Activated T-cell treated with anti-CD3 and anti-CD28 coated beads, Interleukin-2, amount 50 U/mL, for 4 hours (primary cell): ENCODE measurements around the gene TBC1D4. TPM values are rescaled to one million over a fixed set of nuclear protein-coding genes. Genes with fewer than 3 reads are reported as not detected.

Experiments
- ATAC-seq, 2 donors: fragments of 200-7000 bp; cut with Tn5 transposase; one replicate each; pipeline ENCODE4 v1.10.0; 2021
- DNase-seq: peaks from one replicate; pipeline ENCODE4 v3.0.0-alpha.2; 2020
- H3K27me3 Mint-ChIP-seq: one replicate; pipeline ENCODE4 v1.8.0; 2021; ENCODE audit warnings: low read depth, mixed read lengths
- H3K36me3 Mint-ChIP-seq: one replicate; pipeline ENCODE4 v1.8.0; 2022; ENCODE audit warnings: mixed read lengths; ENCODE audit not compliant: insufficient read depth
- H3K4me1 Mint-ChIP-seq: one replicate; pipeline ENCODE4 v1.8.0; 2021; ENCODE audit warnings: low read depth, mixed read lengths
- H3K4me3 Mint-ChIP-seq: one replicate; pipeline ENCODE4 v1.8.0; 2021; ENCODE audit warnings: mild to moderate bottlenecking, moderate library complexity, mixed read lengths
- H3K9me3 Mint-ChIP-seq: one replicate; pipeline ENCODE4 v1.8.0; 2021; ENCODE audit warnings: mixed read lengths
- total RNA-seq, 3 donors: library from RNA; stranded (reverse); gene quantifications; one replicate each; pipeline ENCODE4 v1.2.1, GENCODE V29; 2021

The TBC1D4 gene
- total RNA-seq, 3 donors from 2014 or later = 25.1 to 35.1 (median 30.0) TPM

GRCh38 chr13:75347457-75347856, 134.5 kb downstream of the TBC1D4 start:
- Mint-ChIP-seq H3K4me1 (no peaks in the 10 kb centered on the region), H3K36me3 (no peaks in the 10 kb centered on the region), H3K4me3 (no peak overlapping the region), H3K27me3 (peaks cover 1% of the 10 kb centered on the region), H3K9me3 (no peaks in the 10 kb centered on the region)
- no peak for ATAC-seq
- DNase-seq = no peak

DNA sequence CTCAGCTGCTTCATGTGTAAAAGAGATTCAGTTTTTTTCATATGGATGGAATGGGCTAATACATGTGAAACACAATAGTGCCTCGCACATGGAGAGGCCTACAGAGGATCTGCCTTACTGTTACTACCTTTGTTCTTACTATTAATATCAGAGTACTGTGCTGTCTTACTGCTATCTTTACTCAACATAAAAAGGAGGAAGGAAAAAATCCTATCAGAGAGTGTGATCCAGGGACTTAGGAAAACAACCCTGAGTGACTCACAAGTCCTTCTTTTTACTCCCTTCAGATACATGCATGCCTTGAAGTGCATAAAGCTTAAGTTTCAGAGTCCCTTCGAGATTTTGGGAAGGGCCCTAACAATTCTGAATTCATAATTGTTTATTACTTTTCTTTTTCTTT, 136.8 kb downstream of the TBC1D4 start:
- no peaks in the 10 kb centered on the region for H3K4me1 Mint-ChIP-seq
- no peak overlapping the region for H3K4me3 Mint-ChIP-seq
- ATAC-seq = no peak
- H3K36me3 Mint-ChIP-seq = no peaks in the 10 kb centered on the region
- H3K27me3 Mint-ChIP-seq = no peaks in the 10 kb centered on the region
- H3K9me3 Mint-ChIP-seq = no peaks in the 10 kb centered on the region
- no peak for DNase-seq

DNA sequence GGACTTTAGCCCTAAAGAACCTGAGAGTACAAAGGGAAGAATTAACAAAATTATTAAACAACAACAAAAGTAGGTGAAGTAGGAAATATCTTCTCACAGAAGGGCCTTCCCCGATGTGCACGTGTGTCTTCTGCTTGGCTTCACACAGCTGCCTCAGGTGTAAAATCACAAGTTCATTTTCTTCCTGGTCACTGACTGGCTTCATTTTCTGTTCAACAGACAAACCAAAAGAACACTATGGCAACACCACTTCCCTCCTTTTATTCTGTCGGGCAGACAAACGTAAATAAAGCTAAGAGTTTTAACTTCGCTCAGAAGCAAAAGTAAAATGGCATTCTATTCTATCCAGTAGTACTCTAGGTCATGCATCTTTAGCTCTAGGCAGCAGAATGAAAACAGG, 140.9 kb downstream of the TBC1D4 start:
- Mint-ChIP-seq H3K4me1 (peaks cover 2% of the 10 kb centered on the region), H3K36me3 (peaks cover 3% of the 10 kb centered on the region), H3K9me3 (no peaks in the 10 kb centered on the region), H3K4me3 (no peak overlapping the region), H3K27me3 (no peaks in the 10 kb centered on the region)
- DNase-seq (no peak), ATAC-seq (no peak)

DNA sequence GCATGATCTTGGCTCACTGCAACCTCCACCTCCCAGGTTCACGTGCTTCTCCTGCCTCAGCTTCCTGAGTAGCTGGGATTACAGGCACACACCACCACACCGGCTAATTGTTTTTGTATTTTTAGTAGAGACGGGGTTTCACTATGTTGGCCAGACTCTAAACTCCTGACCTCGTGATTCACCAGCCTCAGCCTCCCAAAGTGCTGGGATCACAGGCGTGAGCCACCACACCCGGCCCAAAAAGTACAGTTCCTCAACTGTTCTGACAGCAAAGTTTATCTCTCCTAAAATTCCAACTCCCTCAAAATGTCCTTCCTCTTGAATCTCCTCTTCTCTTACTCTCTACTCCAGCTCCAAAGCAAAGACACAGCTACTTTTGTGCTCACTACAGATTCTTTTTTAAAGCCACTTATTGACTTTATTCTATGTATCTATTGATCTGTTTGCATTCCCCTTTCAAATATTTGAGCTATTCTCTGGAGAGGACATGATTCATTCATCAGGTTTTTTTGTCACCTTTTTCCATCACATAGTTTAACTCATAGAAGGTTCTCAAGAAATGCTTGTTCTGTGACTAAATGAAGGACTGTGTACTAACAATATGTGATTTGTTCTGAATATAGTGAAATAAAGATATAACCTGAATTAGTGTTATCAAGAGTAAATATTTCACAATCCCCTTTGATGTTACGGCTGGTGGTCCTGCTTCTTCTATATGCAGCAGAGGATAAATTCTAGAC, 142.2 kb downstream of the TBC1D4 start:
- DNase-seq = no peak
- H3K36me3 Mint-ChIP-seq = peaks cover 3% of the 10 kb centered on the region
- no peak for ATAC-seq
- H3K9me3 Mint-ChIP-seq = no peaks in the 10 kb centered on the region
- H3K4me3 Mint-ChIP-seq = no peak overlapping the region
- H3K4me1 Mint-ChIP-seq = peaks cover 2% of the 10 kb centered on the region
- peaks cover 3% of the 10 kb centered on the region for H3K27me3 Mint-ChIP-seq

GRCh38 chr13:75334634-75335447, 147.1 kb downstream of the TBC1D4 start:
- no peak for ATAC-seq
- peaks cover 1% of the 10 kb centered on the region for H3K4me1 Mint-ChIP-seq
- H3K36me3 Mint-ChIP-seq = peaks cover 1% of the 10 kb centered on the region
- peaks cover 4% of the 10 kb centered on the region for H3K27me3 Mint-ChIP-seq
- no peak overlapping the region for H3K4me3 Mint-ChIP-seq
- no peak for DNase-seq
- H3K9me3 Mint-ChIP-seq = no peaks in the 10 kb centered on the region

- H3K27me3 Mint-ChIP-seq = peaks cover 4% of the 10 kb centered on the region
- ATAC-seq (no peak), DNase-seq (no peak)
- H3K9me3 Mint-ChIP-seq = no peaks in the 10 kb centered on the region
- no peak overlapping the region for H3K4me3 Mint-ChIP-seq
- no peaks in the 10 kb centered on the region for H3K4me1 Mint-ChIP-seq
- H3K36me3 Mint-ChIP-seq = no peaks in the 10 kb centered on the region
Observed at GRCh38 chr13:75333103-75333502, 148.9 kb downstream of the TBC1D4 start.

DNA sequence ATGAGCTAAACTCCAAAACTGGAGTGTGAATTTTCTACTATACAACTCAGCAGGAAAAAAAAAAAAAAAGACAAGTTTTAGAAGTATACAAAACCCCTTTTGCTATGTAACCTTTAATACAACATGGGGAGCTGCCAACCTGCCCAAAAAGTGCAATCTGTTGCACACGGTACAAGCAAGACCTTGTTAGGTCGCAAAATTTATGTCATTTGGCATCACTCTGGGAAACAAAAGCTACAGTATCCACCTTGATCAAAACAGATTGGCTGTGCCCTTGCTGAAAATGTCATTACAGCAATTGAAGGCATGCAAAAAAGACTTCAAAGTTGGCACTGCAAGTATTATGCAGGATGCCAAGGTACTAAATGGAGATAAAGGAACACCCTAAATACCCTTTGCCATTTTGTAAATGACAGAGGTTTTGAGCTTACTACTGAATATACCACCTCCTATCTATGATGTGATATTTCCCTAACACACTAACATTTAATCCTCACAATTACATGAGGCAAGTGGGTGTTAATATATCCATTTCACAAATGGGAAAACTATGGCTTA, 150.1 kb downstream of the TBC1D4 start:
- H3K4me1 Mint-ChIP-seq = peaks cover 8% of the 10 kb centered on the region
- no peak for ATAC-seq
- no peak overlapping the region for H3K4me3 Mint-ChIP-seq
- H3K9me3 Mint-ChIP-seq = no peaks in the 10 kb centered on the region
- no peaks in the 10 kb centered on the region for H3K36me3 Mint-ChIP-seq
- peaks cover 4% of the 10 kb centered on the region for H3K27me3 Mint-ChIP-seq
- no peak for DNase-seq

GRCh38 chr13:75330770-75331169, 151.2 kb downstream of the TBC1D4 start:
- peaks cover 4% of the 10 kb centered on the region for H3K27me3 Mint-ChIP-seq
- H3K9me3 Mint-ChIP-seq = no peaks in the 10 kb centered on the region
- no peaks in the 10 kb centered on the region for H3K36me3 Mint-ChIP-seq
- ATAC-seq (no peak), DNase-seq (no peak)
- H3K4me1 Mint-ChIP-seq = peaks cover 17% of the 10 kb centered on the region
- H3K4me3 Mint-ChIP-seq = no peak overlapping the region

- ATAC-seq = no peak
- H3K4me1 Mint-ChIP-seq = peaks cover 18% of the 10 kb centered on the region
Observed at GRCh38 chr13:75329723-75330122, 152.2 kb downstream of the TBC1D4 start.

DNA sequence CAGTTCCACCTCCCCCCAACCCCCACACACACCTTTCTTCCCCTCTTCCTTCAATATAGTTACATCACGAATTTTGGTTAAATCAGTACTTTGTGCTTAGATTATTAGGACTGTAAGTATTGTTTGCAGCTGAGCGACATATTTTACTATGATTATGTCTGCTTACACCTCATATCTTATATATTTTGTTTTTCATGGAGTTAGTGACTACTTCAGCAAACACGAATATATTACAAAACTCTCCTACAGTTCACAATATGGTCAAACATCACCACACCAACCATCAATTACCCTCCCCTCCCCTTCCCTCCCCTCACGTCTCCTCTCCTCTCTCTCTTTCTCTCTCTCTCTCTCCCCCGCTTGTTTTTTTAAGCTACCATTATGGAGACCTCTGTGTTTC, 152.9 kb downstream of the TBC1D4 start:
- peaks cover 24% of the 10 kb centered on the region for H3K4me1 Mint-ChIP-seq
- H3K27me3 Mint-ChIP-seq = no peaks in the 10 kb centered on the region
- H3K36me3 Mint-ChIP-seq = peaks cover under 1% of the 10 kb centered on the region
- no peaks in the 10 kb centered on the region for H3K9me3 Mint-ChIP-seq
- no peak overlapping the region for H3K4me3 Mint-ChIP-seq
- DNase-seq (no peak), ATAC-seq (no peak)

More at GRCh38 chr13:75329723-75330122, 152.2 kb downstream of the TBC1D4 start:
- no peaks in the 10 kb centered on the region for H3K36me3 Mint-ChIP-seq
- H3K4me3 Mint-ChIP-seq = no peak overlapping the region
- H3K27me3 Mint-ChIP-seq = no peaks in the 10 kb centered on the region
- no peaks in the 10 kb centered on the region for H3K9me3 Mint-ChIP-seq
- DNase-seq = no peak

DNA sequence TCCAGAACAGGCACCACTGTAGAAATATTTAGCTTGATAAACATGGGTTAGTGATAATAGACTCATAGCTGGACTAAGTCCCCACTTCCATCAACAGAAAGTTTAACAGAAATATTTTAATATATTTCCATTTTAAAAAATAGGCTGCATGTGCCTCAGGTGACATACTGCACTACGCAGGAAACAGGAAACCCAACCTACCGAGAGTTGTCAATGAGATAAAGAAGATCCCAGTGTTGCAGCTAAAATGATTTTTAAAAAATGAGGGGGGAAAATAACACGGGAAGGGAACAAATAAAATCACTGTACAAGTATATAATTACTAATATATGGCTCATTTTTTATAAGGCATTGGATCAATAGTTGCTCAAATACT, 154.8 kb downstream of the TBC1D4 start:
- Mint-ChIP-seq H3K4me1 (peaks cover 32% of the 10 kb centered on the region), H3K9me3 (no peaks in the 10 kb centered on the region), H3K36me3 (peaks cover 2% of the 10 kb centered on the region), H3K27me3 (no peaks in the 10 kb centered on the region), H3K4me3 (peak overlapping the region; percentile 93)
- ATAC-seq (no peak), DNase-seq (no peak)

- H3K4me3 Mint-ChIP-seq = peak overlapping the region; percentile 93
- no peaks in the 10 kb centered on the region for H3K9me3 Mint-ChIP-seq
- DNase-seq (peak; percentile 41), ATAC-seq (peak; percentile 85)
- H3K4me1 Mint-ChIP-seq = peaks cover 38% of the 10 kb centered on the region
- peaks cover 2% of the 10 kb centered on the region for H3K36me3 Mint-ChIP-seq
- no peaks in the 10 kb centered on the region for H3K27me3 Mint-ChIP-seq
Observed at GRCh38 chr13:75326173-75327134, 155.5 kb downstream of the TBC1D4 start.

- H3K4me3 Mint-ChIP-seq = peak overlapping the region; percentile 93
Observed at GRCh38 chr13:75325711-75326110, 156.3 kb downstream of the TBC1D4 start.

More at GRCh38 chr13:75325711-75326110, 156.3 kb downstream of the TBC1D4 start:
- Mint-ChIP-seq H3K27me3 (no peaks in the 10 kb centered on the region), H3K4me1 (peaks cover 43% of the 10 kb centered on the region), H3K36me3 (peaks cover 5% of the 10 kb centered on the region), H3K9me3 (no peaks in the 10 kb centered on the region)
- ATAC-seq = no peak
- no peak for DNase-seq
